Mesothelial cell of epicardium (in vitro differentiated cells): ENCODE data around the gene LIPF. TPM values are rescaled to one million over a fixed set of nuclear protein-coding genes. Genes with fewer than 3 reads are reported as not detected.

Experiments used
- DNase-seq, 2 experiments: peaks; one replicate each; pipeline ENCODE4 v3.0.0; 2021; ENCODE audit warnings: low spot score in 2 of 2; ENCODE audit not compliant: unreplicated experiment in 2 of 2
- H3K27ac Mint-ChIP-seq: 2 replicates; pipeline ENCODE4 v1.8.0; 2021; ENCODE audit warnings: mixed read lengths
- H3K27me3 Mint-ChIP-seq: 2 replicates; pipeline ENCODE4 v1.8.0; 2021; ENCODE audit warnings: low read depth, mixed read lengths
- H3K36me3 Mint-ChIP-seq: 2 replicates; pipeline ENCODE4 v1.8.0; 2021; ENCODE audit warnings: mixed read lengths
- H3K4me1 Mint-ChIP-seq: 2 replicates; pipeline ENCODE4 v1.8.0; 2021; ENCODE audit warnings: mixed read lengths
- H3K4me3 Mint-ChIP-seq: 2 replicates; pipeline ENCODE4 v1.8.0; 2021; ENCODE audit warnings: mild to moderate bottlenecking, moderate library complexity, mixed read lengths
- H3K9me3 Mint-ChIP-seq: 2 replicates; pipeline ENCODE4 v1.8.0; 2021; ENCODE audit warnings: mixed read lengths
- total RNA-seq: library from RNA; stranded (reverse); gene quantifications from 3 replicates; pipeline ENCODE4 v1.2.1, GENCODE V29; 2021
- TF ChIP-seq, protein P1 (sequence below): fragments of 200-600 bp; sonication (generic); IDR thresholded peaks from one replicate; pipeline ENCODE4 v1.5.0; 2021; ENCODE audit warnings: antibody characterized with exemption; ENCODE audit not compliant: unreplicated experiment

The LIPF gene
- total RNA-seq, 1 donor from 2014 or later, result not detected

DNA sequence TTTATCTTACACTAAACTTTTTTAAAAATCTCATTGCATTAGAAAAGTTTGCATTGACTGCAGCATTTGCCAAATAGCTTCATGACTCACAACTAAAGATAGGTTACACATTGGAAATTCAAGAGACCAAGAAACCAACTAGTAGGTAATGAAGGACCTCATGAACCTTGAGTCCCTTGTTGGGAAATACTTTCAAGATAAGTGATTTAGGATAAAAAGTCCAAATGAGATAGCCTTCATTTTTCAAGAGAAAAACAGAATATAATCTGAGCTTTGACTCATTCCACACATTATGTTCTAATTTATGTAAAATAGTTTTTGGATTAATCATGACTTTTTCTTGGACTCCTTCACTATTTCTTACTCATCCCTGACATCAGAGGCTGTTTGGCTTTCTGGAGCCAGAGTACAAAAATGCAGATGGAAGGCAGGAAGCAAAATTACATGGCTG, 13.1 kb upstream of the LIPF start:
- TF ChIP-seq, protein P1, sequence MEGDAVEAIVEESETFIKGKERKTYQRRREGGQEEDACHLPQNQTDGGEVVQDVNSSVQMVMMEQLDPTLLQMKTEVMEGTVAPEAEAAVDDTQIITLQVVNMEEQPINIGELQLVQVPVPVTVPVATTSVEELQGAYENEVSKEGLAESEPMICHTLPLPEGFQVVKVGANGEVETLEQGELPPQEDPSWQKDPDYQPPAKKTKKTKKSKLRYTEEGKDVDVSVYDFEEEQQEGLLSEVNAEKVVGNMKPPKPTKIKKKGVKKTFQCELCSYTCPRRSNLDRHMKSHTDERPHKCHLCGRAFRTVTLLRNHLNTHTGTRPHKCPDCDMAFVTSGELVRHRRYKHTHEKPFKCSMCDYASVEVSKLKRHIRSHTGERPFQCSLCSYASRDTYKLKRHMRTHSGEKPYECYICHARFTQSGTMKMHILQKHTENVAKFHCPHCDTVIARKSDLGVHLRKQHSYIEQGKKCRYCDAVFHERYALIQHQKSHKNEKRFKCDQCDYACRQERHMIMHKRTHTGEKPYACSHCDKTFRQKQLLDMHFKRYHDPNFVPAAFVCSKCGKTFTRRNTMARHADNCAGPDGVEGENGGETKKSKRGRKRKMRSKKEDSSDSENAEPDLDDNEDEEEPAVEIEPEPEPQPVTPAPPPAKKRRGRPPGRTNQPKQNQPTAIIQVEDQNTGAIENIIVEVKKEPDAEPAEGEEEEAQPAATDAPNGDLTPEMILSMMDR, result no peak
- Mint-ChIP-seq H3K27ac (peak overlapping the region; percentile 41), H3K4me3 (no peak overlapping the region), H3K4me1 (peaks cover 1% of the 10 kb centered on the region), H3K27me3 (peaks cover 26% of the 10 kb centered on the region), H3K9me3 (no peaks in the 10 kb centered on the region), H3K36me3 (no peaks in the 10 kb centered on the region)
- no peak for DNase-seq

GRCh38 chr10:88652616-88653015, 11.6 kb upstream of the LIPF start:
- no peaks in the 10 kb centered on the region for H3K36me3 Mint-ChIP-seq
- no peak overlapping the region for H3K27ac Mint-ChIP-seq
- H3K27me3 Mint-ChIP-seq, result peaks cover 16% of the 10 kb centered on the region
- no peak for DNase-seq
- H3K4me3 Mint-ChIP-seq, result no peak overlapping the region
- H3K9me3 Mint-ChIP-seq, result no peaks in the 10 kb centered on the region
- peaks cover 1% of the 10 kb centered on the region for H3K4me1 Mint-ChIP-seq
- TF ChIP-seq, protein P1, result no peak

GRCh38 chr10:88657901-88658300, 6.3 kb upstream of the LIPF start:
- no peaks in the 10 kb centered on the region for H3K9me3 Mint-ChIP-seq
- H3K4me3 Mint-ChIP-seq, result no peak overlapping the region
- no peaks in the 10 kb centered on the region for H3K4me1 Mint-ChIP-seq
- H3K27ac Mint-ChIP-seq, result no peak overlapping the region
- peaks cover 2% of the 10 kb centered on the region for H3K27me3 Mint-ChIP-seq
- H3K36me3 Mint-ChIP-seq, result no peaks in the 10 kb centered on the region
- TF ChIP-seq, protein P1, result no peak
- DNase-seq, result no peak

- TF ChIP-seq, protein P1, result no peak
- H3K9me3 Mint-ChIP-seq, result no peaks in the 10 kb centered on the region
- no peaks in the 10 kb centered on the region for H3K36me3 Mint-ChIP-seq
- no peaks in the 10 kb centered on the region for H3K4me1 Mint-ChIP-seq
- peaks cover 2% of the 10 kb centered on the region for H3K27me3 Mint-ChIP-seq
- no peak for DNase-seq
- no peak overlapping the region for H3K27ac Mint-ChIP-seq
- no peak overlapping the region for H3K4me3 Mint-ChIP-seq
Measured at GRCh38 chr10:88659725-88660597, 4.3 kb upstream of the LIPF start.

GRCh38 chr10:88660598-88660884, 3.7 kb upstream of the LIPF start:
- Mint-ChIP-seq H3K27me3 (peaks cover 2% of the 10 kb centered on the region), H3K9me3 (no peaks in the 10 kb centered on the region), H3K27ac (no peak overlapping the region), H3K36me3 (no peaks in the 10 kb centered on the region), H3K4me1 (no peaks in the 10 kb centered on the region), H3K4me3 (no peak overlapping the region)
- DNase-seq, result no peak
- TF ChIP-seq, protein P1, result no peak
